SK-N-SH (cell line): ENCODE results near the gene CDHR2. TPM values are rescaled to one million over a fixed set of nuclear protein-coding genes. Genes with fewer than 3 reads are reported as not detected.

ENCODE experiments used
- CTCF ChIA-PET: fragments of 300-600, 350-600 bp; formaldehyde crosslinking; extraction: SDS; loops from one replicate; lab custom pipeline; 2021; lab: Yijun Ruan, JAX
- POLR2A ChIA-PET: fragments of 350-600 bp; sonication (Branson Sonifier 250); formaldehyde crosslinking; extraction: SDS; loops from one replicate; lab custom pipeline; 2020; ENCODE audit warnings: antibody characterized with exemption, inconsistent platforms; lab: Yijun Ruan, JAX
- DNase-seq: peaks from one replicate; pipeline ENCODE4 v3.0.0; 2012
- H2AFZ ChIP-seq: fragments of 200-600 bp; sonication (generic); 2 replicates; pipeline ENCODE4 v1.8.1; 2016; ENCODE audit warnings: antibody characterized with exemption, mild to moderate bottlenecking, low read depth
- H3F3A ChIP-seq: fragments of 200-600 bp; sonication (generic); replicated peaks from 2 replicates; pipeline ENCODE3; 2016; ENCODE audit warnings: antibody characterized with exemption, mild to moderate bottlenecking; ENCODE audit not compliant: insufficient read depth
- H3K27ac ChIP-seq, 2 experiments: fragments of 200-500 bp in 1 of 2; fragments of 200-600 bp in 1 of 2; sonication (Bioruptor generic) in 1 of 2; sonication (generic), shearing (Covaris generic) in 1 of 2; 2 replicates each; pipeline versions ENCODE4 v1.5.1 to v1.6.1; 2014 to 2016; ENCODE audit warnings: low read depth in 2 of 2, inconsistent platforms in 1 of 2, low read length in 1 of 2, mild to moderate bottlenecking in 1 of 2, mixed read lengths in 1 of 2
- H3K27me3 ChIP-seq: fragments of 200-600 bp; sonication (generic), shearing (Covaris generic); 2 replicates; pipeline ENCODE4 v1.6.1; 2016; ENCODE audit warnings: mixed run types; ENCODE audit not compliant: insufficient read depth
- H3K36me3 ChIP-seq, 2 experiments: fragments of 200-500 bp in 1 of 2; fragments of 200-600 bp in 1 of 2; sonication (Bioruptor generic) in 1 of 2; sonication (generic) in 1 of 2; replicated peaks in 1 of 2; 2 replicates each; pipeline versions ENCODE3 to v1.5.1; 2014 to 2016; ENCODE audit warnings: low read length in 1 of 2, mild to moderate bottlenecking in 1 of 2; ENCODE audit not compliant: insufficient read depth in 2 of 2, control insufficient read depth in 1 of 2
- H3K4me1 ChIP-seq, 2 experiments: fragments of 200-500 bp in 1 of 2; fragments of 200-600 bp in 1 of 2; sonication (Bioruptor generic) in 1 of 2; sonication (generic), shearing (Covaris generic) in 1 of 2; 2 replicates each; pipeline versions ENCODE4 v1.5.1 to v1.6.1; 2014 to 2016; ENCODE audit warnings: low read depth in 1 of 2, low read length in 1 of 2, mixed run types in 1 of 2; ENCODE audit not compliant: insufficient read depth in 2 of 2, control insufficient read depth in 1 of 2
- H3K4me2 ChIP-seq: fragments of 200-600 bp; sonication (generic), shearing (Covaris generic); 2 replicates; pipeline ENCODE4 v1.6.1; 2017; ENCODE audit warnings: mixed run types
- H3K4me3 ChIP-seq, 2 experiments: fragments of 200-500 bp in 1 of 2; fragments of 200-600 bp in 1 of 2; sonication (Bioruptor generic) in 1 of 2; sonication (generic), shearing (Covaris generic) in 1 of 2; 2 replicates each; pipeline versions ENCODE4 v1.5.1 to v1.8.1; 2014 to 2016; ENCODE audit warnings: low read depth in 2 of 2, inconsistent platforms in 1 of 2, low read length in 1 of 2, mild to moderate bottlenecking in 1 of 2, mixed read lengths in 1 of 2, moderate library complexity in 1 of 2
- H3K79me2 ChIP-seq: fragments of 200-600 bp; sonication (generic); 2 replicates; pipeline ENCODE4 v1.8.1; 2017; ENCODE audit warnings: mild to moderate bottlenecking; ENCODE audit not compliant: insufficient read depth
- H3K9ac ChIP-seq: fragments of 200-600 bp; sonication (generic); 2 replicates; pipeline ENCODE4 v1.6.1; 2017; ENCODE audit warnings: mixed run types
- H3K9me2 ChIP-seq: fragments of 200-600 bp; sonication (generic); 2 replicates; pipeline ENCODE4 v1.6.1; 2017; ENCODE audit warnings: mixed run types
- H3K9me3 ChIP-seq: fragments of 200-600 bp; sonication (generic); 2 replicates; pipeline ENCODE4 v1.6.1; 2017; ENCODE audit warnings: mixed run types, mild to moderate bottlenecking, moderate library complexity
- H4K20me1 ChIP-seq: fragments of 200-600 bp; sonication (generic); 2 replicates; pipeline ENCODE4 v1.6.1; 2017; ENCODE audit warnings: mild to moderate bottlenecking, mixed run types; ENCODE audit not compliant: insufficient read depth
- CTCF ChIP-seq: fragments of 200-600 bp; sonication (generic); IDR thresholded peaks from 2 replicates; pipeline ENCODE4 v1.6.1; 2017; ENCODE audit warnings: antibody characterized with exemption, mild to moderate bottlenecking, moderate library complexity
- ELF1 ChIP-seq: IDR thresholded peaks from 2 replicates; pipeline ENCODE4 v1.4.0; 2012
- FOSL2 ChIP-seq: IDR thresholded peaks from 2 replicates; pipeline ENCODE4 v1.4.0; 2012; ENCODE audit warnings: low read depth, mild to moderate bottlenecking, moderate library complexity, borderline replicate concordance
- GATA2 ChIP-seq: sonication (generic); formaldehyde crosslinking; IDR thresholded peaks from 2 replicates; pipeline ENCODE4 v1.5.0; 2020; ENCODE audit warnings: mild to moderate bottlenecking, missing genetic modification reagents
- RAD21 ChIP-seq: IDR thresholded peaks from 2 replicates; pipeline ENCODE4 v1.6.1; 2012; ENCODE audit warnings: mild to moderate bottlenecking, low read length
- SIN3A ChIP-seq: IDR thresholded peaks from 2 replicates; pipeline ENCODE4 v1.6.1; 2012; ENCODE audit warnings: low read depth, mild to moderate bottlenecking, low read length, moderate library complexity, borderline replicate concordance
- TCF12 ChIP-seq: IDR thresholded peaks from 2 replicates; pipeline ENCODE4 v1.4.0; 2012
- TEAD4 ChIP-seq: IDR thresholded peaks from 2 replicates; pipeline ENCODE4 v1.4.0; 2012; ENCODE audit warnings: mild to moderate bottlenecking, borderline replicate concordance; ENCODE audit not compliant: insufficient read depth
- WGBS: methylation state at CpG from one replicate; pipeline ENCODE4 v1.1.6; 2017; ENCODE audit warnings: low lambda C conversion rate; 5-methylcytosine and 5-hydroxymethylcytosine counted together
- polyA plus RNA-seq, 3 experiments: library from polyadenylated mRNA; depleted of rRNA; stranded (reverse); fragments of >200 nt; gene quantifications; 2 replicates each; pipeline ENCODE4 v1.2.3, GENCODE V29; 2012
- TF ChIP-seq, protein P1 (sequence below): fragments of 150-350 bp; IDR thresholded peaks from 2 replicates; pipeline ENCODE4 v1.6.1; 2017; ENCODE audit warnings: antibody characterized with exemption, low read length, low read depth, borderline replicate concordance
- TF ChIP-seq, protein P2 (sequence below): IDR thresholded peaks from 2 replicates; pipeline ENCODE4; 2012

CDHR2 gene
- polyA plus RNA-seq, 1 of the 3 experiments (the other 2 are of a cell fraction) = not detected

DNA sequence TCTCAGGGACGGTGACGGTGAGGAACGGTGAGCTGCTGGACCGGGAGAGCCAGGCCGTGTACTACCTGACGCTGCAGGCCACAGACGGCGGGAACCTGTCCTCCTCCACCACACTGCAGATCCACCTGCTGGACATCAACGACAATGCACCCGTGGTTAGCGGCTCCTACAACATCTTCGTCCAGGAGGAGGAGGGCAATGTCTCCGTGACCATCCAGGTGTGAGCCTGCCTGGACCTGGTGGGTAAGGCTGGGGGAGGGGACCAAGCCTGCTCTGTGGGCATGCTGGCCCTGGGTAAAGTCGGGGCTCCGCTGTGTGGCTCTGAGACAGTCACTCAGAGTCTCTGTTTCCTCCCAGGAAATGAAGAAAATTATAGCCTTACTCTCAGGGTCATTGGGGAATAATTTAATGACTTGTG, 29.3 kb downstream of the CDHR2 start:
- H3K79me2 ChIP-seq = no peaks in the 10 kb centered on the region
- no peak overlapping the region for H3K4me2 ChIP-seq
- H3K9ac ChIP-seq = no peak overlapping the region
- H3K9me3 ChIP-seq = no peaks in the 10 kb centered on the region
- no peaks in the 10 kb centered on the region for H3K27me3 ChIP-seq
- ChIA-PET POLR2A (no interaction called here), CTCF (interaction anchor here (0.8 to 1.9 kb wide), 14 partner anchors 10 to 162 kb away, joined by 3 to 9 read pairs (median 3); partner anchors contain the start of genes FAF2 and TSPAN17)
- H3K4me3 ChIP-seq = no peak overlapping the region
- no peaks in the 10 kb centered on the region for H4K20me1 ChIP-seq
- peak; percentile 77 for DNase-seq
- WGBS = 42% methylated on average over 11 of the region's 15 CpGs
- no peak overlapping the region for H2AFZ ChIP-seq
- H3F3A ChIP-seq = no peaks in the 10 kb centered on the region
- no peaks in the 10 kb centered on the region; a peak in 1 of 4 replicates for H3K4me1 ChIP-seq
- H3K9me2 ChIP-seq = no peaks in the 10 kb centered on the region
- no peak overlapping the region for H3K27ac ChIP-seq
- peak; percentile 39 for TF ChIP-seq RAD21
- peak; percentile 40; the same call in 1 of the 2 replicates for TF ChIP-seq CTCF
- TF ChIP-seq ELF1 = no peak
- TF ChIP-seq, all 33 proteins: peak for 2
- H3K36me3 ChIP-seq = no peaks in the 10 kb centered on the region

- Histone ChIP-seq H3K27me3 (no peaks in the 10 kb centered on the region), H3K9ac (no peak overlapping the region), H4K20me1 (no peaks in the 10 kb centered on the region), H2AFZ (no peak overlapping the region), H3K9me2 (no peaks in the 10 kb centered on the region), H3K9me3 (no peaks in the 10 kb centered on the region), H3F3A (no peaks in the 10 kb centered on the region), H3K4me3 (no peak overlapping the region), H3K4me1 (no peaks in the 10 kb centered on the region; a peak in 1 of 4 replicates), H3K79me2 (no peaks in the 10 kb centered on the region), H3K36me3 (no peaks in the 10 kb centered on the region), H3K27ac (no peak overlapping the region), H3K4me2 (no peak overlapping the region)
- TF ChIP-seq FOSL2 = no peak
- TF ChIP-seq TCF12 = no peak
- no peak for TF ChIP-seq SIN3A
- no peak for TF ChIP-seq GATA2
- TF ChIP-seq, protein P1, sequence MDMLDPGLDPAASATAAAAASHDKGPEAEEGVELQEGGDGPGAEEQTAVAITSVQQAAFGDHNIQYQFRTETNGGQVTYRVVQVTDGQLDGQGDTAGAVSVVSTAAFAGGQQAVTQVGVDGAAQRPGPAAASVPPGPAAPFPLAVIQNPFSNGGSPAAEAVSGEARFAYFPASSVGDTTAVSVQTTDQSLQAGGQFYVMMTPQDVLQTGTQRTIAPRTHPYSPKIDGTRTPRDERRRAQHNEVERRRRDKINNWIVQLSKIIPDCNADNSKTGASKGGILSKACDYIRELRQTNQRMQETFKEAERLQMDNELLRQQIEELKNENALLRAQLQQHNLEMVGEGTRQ = no peak
- TF ChIP-seq, protein P2, sequence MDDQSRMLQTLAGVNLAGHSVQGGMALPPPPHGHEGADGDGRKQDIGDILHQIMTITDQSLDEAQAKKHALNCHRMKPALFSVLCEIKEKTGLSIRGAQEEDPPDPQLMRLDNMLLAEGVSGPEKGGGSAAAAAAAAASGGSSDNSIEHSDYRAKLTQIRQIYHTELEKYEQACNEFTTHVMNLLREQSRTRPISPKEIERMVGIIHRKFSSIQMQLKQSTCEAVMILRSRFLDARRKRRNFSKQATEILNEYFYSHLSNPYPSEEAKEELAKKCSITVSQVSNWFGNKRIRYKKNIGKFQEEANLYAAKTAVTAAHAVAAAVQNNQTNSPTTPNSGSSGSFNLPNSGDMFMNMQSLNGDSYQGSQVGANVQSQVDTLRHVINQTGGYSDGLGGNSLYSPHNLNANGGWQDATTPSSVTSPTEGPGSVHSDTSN = no peak
- no peak for TF ChIP-seq TEAD4
- DNase-seq = no peak
- ChIA-PET POLR2A (no interaction called here), CTCF (interaction anchor here (0.8 to 1.7 kb wide), 11 partner anchors 9 to 153 kb away, joined by 3 to 9 read pairs (median 4); partner anchors contain the start of genes FAF2 and TSPAN17)
- 60% methylated on average over 4 of the region's 4 CpGs for WGBS
Measured at GRCh38 chr5:176579323-176579722, 30.2 kb downstream of the CDHR2 start.
